Astrocyte of the cerebellum (primary cell): ENCODE data around the gene IQCE.

ENCODE experiments used
- DNase-seq: peaks from one replicate; pipeline ENCODE4 v3.0.0-alpha.2; 2011; ENCODE audit warnings: low read depth
- H3K4me3 ChIP-seq: 2 replicates; pipeline ENCODE4 v1.5.1; 2011; ENCODE audit warnings: mild to moderate bottlenecking, low read depth, low read length, moderate library complexity
- CTCF ChIP-seq: IDR thresholded peaks from 2 replicates; pipeline ENCODE4 v1.5.1; 2012; ENCODE audit warnings: low read length, low read depth, moderate library complexity, mild to moderate bottlenecking; ENCODE audit errors: missing control alignments
- in situ Hi-C: cut with HindIII; loops from 2 replicates; pipeline ENCODE4 v1.10.0; 2017; ENCODE audit warnings: low sequenced_read_pairs

Gene IQCE

GRCh38 chr7:2539031-2539911 is 19.5 kb upstream of the IQCE start:
- TF ChIP-seq CTCF = no peak
- no peak overlapping the region for H3K4me3 ChIP-seq
- no peak for DNase-seq
- in situ Hi-C loops = no loop called here

- H3K4me3 ChIP-seq = no peak overlapping the region
- DNase-seq = no peak
- no peak for TF ChIP-seq CTCF
- in situ Hi-C loops = no loop called here
Observed at GRCh38 chr7:2540133-2540532, 18.6 kb upstream of the IQCE start.

- H3K4me3 ChIP-seq = no peak overlapping the region
- in situ Hi-C loops = no loop called here
- TF ChIP-seq CTCF = no peak
- no peak for DNase-seq
Observed at GRCh38 chr7:2540641-2541051, 18.1 kb upstream of the IQCE start.

GRCh38 chr7:2541291-2542010 is 17.3 kb upstream of the IQCE start:
- in situ Hi-C loops = no loop called here
- H3K4me3 ChIP-seq = no peak overlapping the region
- no peak for TF ChIP-seq CTCF
- no peak for DNase-seq

GRCh38 chr7:2542011-2542915 is 16.5 kb upstream of the IQCE start:
- in situ Hi-C loops = no loop called here

More at GRCh38 chr7:2542011-2542915, 16.5 kb upstream of the IQCE start:
- no peak overlapping the region for H3K4me3 ChIP-seq
- TF ChIP-seq CTCF = no peak
- DNase-seq = no peak
